Keratinocyte (primary cell): ENCODE measurements around the gene ADGRG1. TPM values are rescaled to one million over a fixed set of nuclear protein-coding genes. Genes with fewer than 3 reads are reported as not detected.

Experiments
- DNase-seq: peaks from one replicate; pipeline ENCODE4 v3.0.0-alpha.2; 2011; ENCODE audit warnings: low read depth, missing footprints, low spot score
- FAIRE-seq: peaks from 2 replicates; lab custom pipeline; 2011; peaks lifted over from hg19 to GRCh38; lab: Jason Lieb, UNC
- H2AFZ ChIP-seq: 2 replicates; pipeline ENCODE4 v1.6.0; 2012; ENCODE audit warnings: low read length, control low read depth, inconsistent platforms; ENCODE audit not compliant: control insufficient read depth
- H3K27ac ChIP-seq: 2 replicates; pipeline ENCODE4 v1.5.1; 2011; ENCODE audit warnings: low read length; ENCODE audit not compliant: control insufficient read depth, insufficient read depth
- H3K27me3 ChIP-seq: 3 replicates; pipeline ENCODE4 v1.6.0; 2011; ENCODE audit warnings: low read length; ENCODE audit not compliant: control insufficient read depth, insufficient read depth; ENCODE audit errors: extremely low read depth
- H3K36me3 ChIP-seq, 2 experiments: 2 replicates in 1 of 2; 3 replicates in 1 of 2; pipeline ENCODE4 v1.5.1; 2011; ENCODE audit warnings: low read length in 2 of 2, mild to moderate bottlenecking in 1 of 2; ENCODE audit not compliant: control insufficient read depth in 2 of 2, insufficient read depth in 2 of 2; ENCODE audit errors: extremely low read depth in 1 of 2
- H3K4me1 ChIP-seq: 3 replicates; pipeline ENCODE4 v1.5.1; 2011; ENCODE audit warnings: low read length; ENCODE audit not compliant: control insufficient read depth, insufficient read depth; ENCODE audit errors: extremely low read depth
- H3K4me2 ChIP-seq: 3 replicates; pipeline ENCODE4 v1.6.0; 2011; ENCODE audit warnings: low read depth, low read length; ENCODE audit not compliant: control insufficient read depth, insufficient read depth; ENCODE audit errors: extremely low read depth
- H3K4me3 ChIP-seq, 3 experiments: fragments of 200-600 bp in 1 of 3; sonication (generic) in 1 of 3; 2 replicates in 2 of 3; 3 replicates in 1 of 3; pipeline ENCODE4 v1.5.1; 2011 to 2016; ENCODE audit warnings: low read length in 3 of 3, mild to moderate bottlenecking in 3 of 3, control low read depth in 2 of 3, inconsistent platforms in 1 of 3, low read depth in 1 of 3, mixed read lengths in 1 of 3, mixed run types in 1 of 3, moderate library complexity in 1 of 3; ENCODE audit not compliant: control insufficient read depth in 2 of 3, insufficient read depth in 2 of 3; ENCODE audit errors: extremely low read depth in 1 of 3
- H3K79me2 ChIP-seq: 2 replicates; pipeline ENCODE4 v1.6.0; 2012; ENCODE audit warnings: low read length; ENCODE audit not compliant: control insufficient read depth, insufficient read depth
- H3K9ac ChIP-seq: 3 replicates; pipeline ENCODE4 v1.6.0; 2011; ENCODE audit warnings: low read length; ENCODE audit not compliant: control insufficient read depth, insufficient read depth; ENCODE audit errors: extremely low read depth
- H3K9me1 ChIP-seq: 3 replicates; pipeline ENCODE4 v1.6.0; 2011; ENCODE audit warnings: low read length; ENCODE audit not compliant: control insufficient read depth, insufficient read depth; ENCODE audit errors: extremely low read depth
- H3K9me3 ChIP-seq: 2 replicates; pipeline ENCODE4 v1.5.1; 2012; ENCODE audit warnings: low read depth, low read length; ENCODE audit not compliant: control insufficient read depth
- H4K20me1 ChIP-seq: 3 replicates; pipeline ENCODE4 v1.6.0; 2011; ENCODE audit warnings: low read length; ENCODE audit not compliant: control insufficient read depth, insufficient read depth; ENCODE audit errors: extremely low read depth
- EZH2 ChIP-seq: IDR thresholded peaks from one replicate; pipeline ENCODE4 v1.6.1; 2012; ENCODE audit warnings: inconsistent platforms, mild to moderate bottlenecking, low read length, moderate library complexity
- dilution Hi-C: fragments of 300-500 bp; cut with MboI; formaldehyde crosslinking; loops from one replicate; pipeline ENCODE4 v1.7.0; 2020; ENCODE audit warnings: low sequenced_read_pairs; ENCODE audit not compliant: extremely low pct_ligation_motif_present
- polyA plus RNA-seq, 5 experiments: library from polyadenylated mRNA; depleted of rRNA in 3 of 5; stranded (reverse) in 3 of 5; stranded (forward) in 1 of 5; unstranded in 1 of 5; fragments of >200 nt; gene quantifications; 1 replicate in 1 of 5; 2 replicates in 3 of 5; 3 replicates in 1 of 5; pipeline versions ENCODE4 v1.2.1 to v1.2.3, GENCODE V29; 2011 to 2012; ENCODE audit warnings: missing spikeins in 2 of 5, low read depth in 1 of 5, low replicate concordance in 1 of 5
- TF ChIP-seq, protein P1 (sequence below), 3 experiments: IDR thresholded peaks in 1 of 3; conservative IDR thresholded peaks in 1 of 3; optimal IDR thresholded peaks in 1 of 3; 2 replicates in 2 of 3; 3 replicates in 1 of 3; pipeline versions ENCODE3 to v1.5.1; 2011; ENCODE audit warnings: low read length in 3 of 3, mild to moderate bottlenecking in 3 of 3, moderate library complexity in 2 of 3, control low read depth in 1 of 3, inconsistent platforms in 1 of 3; ENCODE audit not compliant: insufficient read depth in 2 of 3; ENCODE audit errors: extremely low read depth in 1 of 3

Gene ADGRG1
- polyA plus RNA-seq, 1 donor (not counting 4 experiments of a cell fraction or from before 2014, with no cell fraction given): 28.4 TPM

DNA sequence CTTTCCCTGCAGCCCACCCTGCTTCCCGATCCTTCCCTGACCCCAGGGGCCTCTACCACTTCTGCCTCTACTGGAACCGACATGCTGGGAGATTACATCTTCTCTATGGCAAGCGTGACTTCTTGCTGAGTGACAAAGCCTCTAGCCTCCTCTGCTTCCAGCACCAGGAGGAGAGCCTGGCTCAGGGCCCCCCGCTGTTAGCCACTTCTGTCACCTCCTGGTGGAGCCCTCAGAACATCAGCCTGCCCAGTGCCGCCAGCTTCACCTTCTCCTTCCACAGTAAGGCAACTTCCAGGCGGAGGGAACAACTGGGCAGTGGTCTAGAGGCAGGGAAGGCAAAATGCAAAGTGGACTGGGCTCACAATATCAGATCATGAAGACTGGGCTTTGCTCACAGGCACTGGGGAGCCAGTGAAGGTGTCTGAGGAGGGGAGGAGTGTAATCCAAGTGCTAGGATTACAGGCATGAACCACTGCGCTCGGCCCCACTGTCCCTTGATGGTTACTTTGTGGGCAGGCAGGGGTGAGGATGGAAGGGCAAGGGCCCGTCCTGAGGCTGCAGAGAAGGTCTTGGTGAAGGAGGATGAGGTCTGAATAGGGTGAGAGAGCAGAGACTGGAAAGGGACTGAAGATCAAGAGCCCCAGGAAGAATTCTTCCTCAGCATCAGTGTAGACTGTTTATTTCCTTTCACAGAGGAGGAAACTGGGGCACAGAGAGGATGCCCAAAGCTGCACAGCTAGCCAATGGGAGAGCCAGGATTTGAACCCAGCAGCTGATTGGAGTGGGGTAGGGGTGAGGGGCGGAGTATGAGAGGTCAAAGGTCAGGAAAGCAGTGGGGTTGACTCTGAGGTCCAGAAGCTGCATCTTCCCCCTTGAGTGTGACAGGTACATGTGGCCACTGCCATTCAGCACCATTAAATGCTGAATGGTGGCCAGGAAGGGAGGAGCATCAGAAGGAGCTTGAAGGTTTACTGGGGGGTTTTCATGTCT is 23.2 kb downstream of the ADGRG1 start:
- no peak overlapping the region for H2AFZ ChIP-seq
- no peak overlapping the region for H3K27ac ChIP-seq
- no peaks in the 10 kb centered on the region for H3K27me3 ChIP-seq
- TF ChIP-seq EZH2: no peak
- TF ChIP-seq, protein P1, sequence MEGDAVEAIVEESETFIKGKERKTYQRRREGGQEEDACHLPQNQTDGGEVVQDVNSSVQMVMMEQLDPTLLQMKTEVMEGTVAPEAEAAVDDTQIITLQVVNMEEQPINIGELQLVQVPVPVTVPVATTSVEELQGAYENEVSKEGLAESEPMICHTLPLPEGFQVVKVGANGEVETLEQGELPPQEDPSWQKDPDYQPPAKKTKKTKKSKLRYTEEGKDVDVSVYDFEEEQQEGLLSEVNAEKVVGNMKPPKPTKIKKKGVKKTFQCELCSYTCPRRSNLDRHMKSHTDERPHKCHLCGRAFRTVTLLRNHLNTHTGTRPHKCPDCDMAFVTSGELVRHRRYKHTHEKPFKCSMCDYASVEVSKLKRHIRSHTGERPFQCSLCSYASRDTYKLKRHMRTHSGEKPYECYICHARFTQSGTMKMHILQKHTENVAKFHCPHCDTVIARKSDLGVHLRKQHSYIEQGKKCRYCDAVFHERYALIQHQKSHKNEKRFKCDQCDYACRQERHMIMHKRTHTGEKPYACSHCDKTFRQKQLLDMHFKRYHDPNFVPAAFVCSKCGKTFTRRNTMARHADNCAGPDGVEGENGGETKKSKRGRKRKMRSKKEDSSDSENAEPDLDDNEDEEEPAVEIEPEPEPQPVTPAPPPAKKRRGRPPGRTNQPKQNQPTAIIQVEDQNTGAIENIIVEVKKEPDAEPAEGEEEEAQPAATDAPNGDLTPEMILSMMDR (optimal IDR thresholded peaks at IDR 0.05 in 1 of 3, IDR thresholded peaks at IDR 0.05 in 1 of 3, conservative IDR thresholded peaks at IDR 0.05 in 1 of 3; ENCODE audit: extremely low read depth in 1 of 3, insufficient read depth in 2 of 3, low read length in 3 of 3): no peak
- H3K9me3 ChIP-seq: no peaks in the 10 kb centered on the region
- DNase-seq (no peak), FAIRE-seq (no peak)
- dilution Hi-C loops: no loop called here
- no peaks in the 10 kb centered on the region for H3K79me2 ChIP-seq
- H3K4me2 ChIP-seq: no peak overlapping the region
- H3K4me1 ChIP-seq: peaks cover 29% of the 10 kb centered on the region
- H3K9me1 ChIP-seq: peaks cover 4% of the 10 kb centered on the region
- peaks cover 40 to 43% of the 10 kb centered on the region in 2 experiments for H3K36me3 ChIP-seq
- H3K4me3 ChIP-seq: no peak overlapping the region
- no peak overlapping the region for H3K9ac ChIP-seq
- H4K20me1 ChIP-seq: peaks cover 9% of the 10 kb centered on the region

DNA sequence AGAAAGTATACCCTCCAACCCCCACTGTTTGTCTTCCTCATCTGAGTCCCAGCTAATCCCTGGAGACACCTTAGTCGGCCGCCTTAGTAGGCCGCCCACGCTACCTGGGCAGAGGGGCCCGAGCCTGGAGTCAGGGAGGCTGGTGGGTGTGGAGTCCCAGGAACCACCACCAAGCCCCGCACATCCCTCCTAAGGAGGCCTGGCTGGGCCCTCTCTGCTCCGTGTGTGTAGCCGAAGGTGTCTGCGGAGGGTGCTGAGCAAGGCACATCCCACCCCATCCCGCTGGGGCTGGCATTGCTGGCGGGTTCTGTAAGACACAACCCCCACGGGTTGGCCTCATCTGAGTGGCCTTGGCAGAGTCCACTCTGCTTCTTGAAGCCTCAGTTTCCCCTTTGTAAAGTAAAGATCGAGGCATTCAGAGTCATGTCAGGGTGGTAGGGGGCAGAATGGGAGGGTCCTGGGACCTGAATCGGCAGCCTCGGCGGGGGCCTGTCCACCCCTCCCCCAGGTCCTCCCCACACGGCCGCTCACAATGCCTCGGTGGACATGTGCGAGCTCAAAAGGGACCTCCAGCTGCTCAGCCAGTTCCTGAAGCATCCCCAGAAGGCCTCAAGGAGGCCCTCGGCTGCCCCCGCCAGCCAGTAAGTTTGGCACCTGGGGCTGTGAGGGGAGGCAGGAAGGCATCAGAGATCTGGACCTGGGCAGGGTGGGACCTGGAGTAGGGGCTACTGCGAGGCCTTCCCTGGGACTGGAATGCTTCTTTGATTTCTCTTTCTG is 24.5 kb downstream of the ADGRG1 start:
- Histone ChIP-seq H3K9me1 (peaks cover 4% of the 10 kb centered on the region), H3K4me1 (peaks cover 19% of the 10 kb centered on the region), H3K9ac (no peak overlapping the region), H4K20me1 (peaks cover 9% of the 10 kb centered on the region), H3K36me3 (peaks cover 41 to 44% of the 10 kb centered on the region in 2 experiments), H2AFZ (no peak overlapping the region), H3K27ac (no peak overlapping the region), H3K4me3 (no peak overlapping the region), H3K9me3 (no peaks in the 10 kb centered on the region), H3K79me2 (no peaks in the 10 kb centered on the region), H3K27me3 (no peaks in the 10 kb centered on the region), H3K4me2 (no peak overlapping the region)
- FAIRE-seq: no peak
- DNase-seq: no peak
- TF ChIP-seq, protein P1 (optimal IDR thresholded peaks at IDR 0.05 in 1 of 3, IDR thresholded peaks at IDR 0.05 in 1 of 3, conservative IDR thresholded peaks at IDR 0.05 in 1 of 3; ENCODE audit: extremely low read depth in 1 of 3, insufficient read depth in 2 of 3, low read length in 3 of 3): no peak
- no peak for TF ChIP-seq EZH2
- dilution Hi-C loops: no loop called here
